IPS-20b (cell line): ENCODE measurements around the gene CCNI.
"Not testable (repeated sequence)": the region's sequence is repeated elsewhere in the genome, so short reads cannot be mapped to it uniquely, and the experiment has no call there.

Source experiments
- H3K27ac ChIP-seq: one replicate; pipeline ENCODE4 v1.5.1; 2013; ENCODE audit warnings: low read length
- H3K27me3 ChIP-seq: 2 replicates; pipeline ENCODE4 v1.6.1; 2013; ENCODE audit warnings: mild to moderate bottlenecking, low read length, inconsistent platforms; ENCODE audit not compliant: insufficient read depth
- H3K36me3 ChIP-seq: 2 replicates; pipeline ENCODE4 v1.6.1; 2013; ENCODE audit warnings: low read depth, mild to moderate bottlenecking, inconsistent platforms, low read length, moderate library complexity; ENCODE audit not compliant: insufficient read depth
- H3K4me1 ChIP-seq: 2 replicates; pipeline ENCODE4 v1.6.1; 2013; ENCODE audit warnings: mild to moderate bottlenecking, control low read depth, inconsistent platforms, low read length, moderate library complexity; ENCODE audit not compliant: insufficient read depth
- H3K4me3 ChIP-seq: 2 replicates; pipeline ENCODE4 v1.5.1; 2013; ENCODE audit warnings: mild to moderate bottlenecking, low read length, inconsistent platforms
- H3K9ac ChIP-seq: 2 replicates; pipeline ENCODE4 v1.6.1; 2013; ENCODE audit warnings: low read depth, mild to moderate bottlenecking, inconsistent platforms, low read length, moderate library complexity
- H3K9me3 ChIP-seq: 2 replicates; pipeline ENCODE4 v1.6.1; 2013; ENCODE audit warnings: mild to moderate bottlenecking, low read depth, low read length, inconsistent platforms; ENCODE audit not compliant: insufficient read depth

The CCNI gene

DNA sequence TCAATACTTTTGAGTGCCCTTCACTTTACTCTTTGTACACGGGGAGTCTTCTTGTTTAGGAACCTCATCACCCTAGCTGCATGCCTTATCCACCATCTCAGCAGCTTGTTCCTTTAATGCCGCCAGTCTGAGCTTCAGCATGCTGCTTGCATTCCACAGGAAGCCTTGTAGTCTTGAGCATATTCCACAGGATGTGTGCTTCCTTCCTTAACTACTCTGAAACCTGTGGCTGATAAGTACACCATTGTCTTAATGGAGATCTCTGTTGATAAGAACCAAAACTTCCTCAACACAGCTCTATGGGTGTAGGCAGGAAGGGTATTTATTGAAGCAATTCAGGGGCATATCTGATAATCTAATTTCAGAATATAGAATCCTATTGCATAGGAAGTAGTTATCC is 24.4 kb upstream of the CCNI start:
- no peak overlapping the region for H3K4me3 ChIP-seq
- H3K27ac ChIP-seq = no peak overlapping the region
- H3K4me1 ChIP-seq = no peaks in the 10 kb centered on the region
- H3K9me3 ChIP-seq = no peaks in the 10 kb centered on the region
- no peaks in the 10 kb centered on the region for H3K36me3 ChIP-seq
- no peak overlapping the region for H3K9ac ChIP-seq
- no peaks in the 10 kb centered on the region for H3K27me3 ChIP-seq

GRCh38 chr4:77097611-77098010 is 21.8 kb upstream of the CCNI start:
- H3K9me3 ChIP-seq = no peaks in the 10 kb centered on the region
- no peaks in the 10 kb centered on the region for H3K36me3 ChIP-seq
- no peaks in the 10 kb centered on the region for H3K27me3 ChIP-seq
- no peak overlapping the region for H3K4me3 ChIP-seq
- H3K4me1 ChIP-seq = no peaks in the 10 kb centered on the region
- no peak overlapping the region for H3K9ac ChIP-seq
- H3K27ac ChIP-seq = no peak overlapping the region

- Histone ChIP-seq H3K9ac (no peak overlapping the region), H3K36me3 (no peaks in the 10 kb centered on the region), H3K4me1 (no peaks in the 10 kb centered on the region), H3K9me3 (no peaks in the 10 kb centered on the region), H3K27me3 (no peaks in the 10 kb centered on the region), H3K4me3 (no peak overlapping the region), H3K27ac (no peak overlapping the region)
These were observed 19.5 kb upstream of the CCNI start for GRCh38 chr4:77095101-77095821.

- Histone ChIP-seq H3K36me3 (no peaks in the 10 kb centered on the region), H3K9me3 (no peaks in the 10 kb centered on the region), H3K4me3 (no peak overlapping the region), H3K27me3 (no peaks in the 10 kb centered on the region), H3K4me1 (no peaks in the 10 kb centered on the region), H3K27ac (no peak overlapping the region), H3K9ac (no peak overlapping the region)
These were observed 18.7 kb upstream of the CCNI start for GRCh38 chr4:77094496-77094895.

- no peak overlapping the region for H3K27ac ChIP-seq
These were observed 17.6 kb upstream of the CCNI start for GRCh38 chr4:77093401-77093800.

GRCh38 chr4:77092975-77093374 is 17.2 kb upstream of the CCNI start:
- Histone ChIP-seq H3K4me3 (no peak overlapping the region), H3K36me3 (no peaks in the 10 kb centered on the region), H3K27me3 (no peaks in the 10 kb centered on the region), H3K4me1 (no peaks in the 10 kb centered on the region), H3K9me3 (no peaks in the 10 kb centered on the region), H3K9ac (no peak overlapping the region), H3K27ac (no peak overlapping the region)

More at GRCh38 chr4:77093401-77093800, 17.6 kb upstream of the CCNI start:
- no peaks in the 10 kb centered on the region for H3K36me3 ChIP-seq
- H3K9me3 ChIP-seq = no peaks in the 10 kb centered on the region
- H3K9ac ChIP-seq = no peak overlapping the region
- no peaks in the 10 kb centered on the region for H3K4me1 ChIP-seq
- H3K27me3 ChIP-seq = no peaks in the 10 kb centered on the region
- no peak overlapping the region for H3K4me3 ChIP-seq

- no peaks in the 10 kb centered on the region for H3K9me3 ChIP-seq
- no peak overlapping the region for H3K27ac ChIP-seq
- no peaks in the 10 kb centered on the region for H3K4me1 ChIP-seq
- H3K36me3 ChIP-seq = no peaks in the 10 kb centered on the region
- no peaks in the 10 kb centered on the region for H3K27me3 ChIP-seq
- H3K9ac ChIP-seq = no peak overlapping the region
- no peak overlapping the region for H3K4me3 ChIP-seq
These were observed 14.1 kb upstream of the CCNI start for GRCh38 chr4:77089866-77090265.

GRCh38 chr4:77087027-77087426 is 11.2 kb upstream of the CCNI start:
- H3K9me3 ChIP-seq, H3K9ac ChIP-seq, H3K4me3 ChIP-seq, H3K27ac ChIP-seq, H3K36me3 ChIP-seq, H3K4me1 ChIP-seq, H3K27me3 ChIP-seq: not testable (repeated sequence)

DNA sequence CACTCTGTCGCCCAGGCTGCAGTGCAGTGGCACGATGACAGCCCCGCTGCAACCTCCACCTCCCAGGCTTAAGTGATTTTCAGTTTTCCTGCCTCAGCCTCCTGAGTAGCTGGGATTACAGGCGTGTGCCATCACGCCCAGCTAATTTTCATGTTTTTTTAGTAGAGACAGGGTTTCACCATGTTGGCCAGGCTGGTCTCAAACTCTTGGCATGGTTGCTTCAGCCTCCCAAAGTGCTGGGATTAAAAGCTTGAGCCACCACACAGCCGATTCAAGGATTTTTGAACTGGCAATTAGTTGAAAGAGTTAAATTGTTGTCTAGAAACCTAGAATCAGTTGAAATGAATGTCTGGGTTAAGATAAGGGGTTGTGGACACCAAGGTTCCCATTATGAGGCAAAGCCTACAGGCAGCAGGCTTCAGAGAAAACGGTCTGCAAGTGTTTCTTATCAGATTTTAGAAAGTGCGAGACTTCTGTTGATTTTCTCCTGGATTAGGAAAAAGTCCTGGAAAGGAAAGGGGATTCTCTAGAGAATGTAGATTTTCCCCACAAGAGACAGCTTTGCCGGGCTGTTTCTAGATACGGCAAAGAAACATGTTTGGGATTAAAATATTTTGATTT is 8.3 kb upstream of the CCNI start:
- H3K36me3 ChIP-seq = no peaks in the 10 kb centered on the region
- no peak overlapping the region for H3K4me3 ChIP-seq
- H3K9me3 ChIP-seq = no peaks in the 10 kb centered on the region
- no peaks in the 10 kb centered on the region; the same call in 1 of the 2 replicates for H3K4me1 ChIP-seq
- no peaks in the 10 kb centered on the region for H3K27me3 ChIP-seq
- no peak overlapping the region for H3K27ac ChIP-seq
- H3K9ac ChIP-seq = no peak overlapping the region

- Histone ChIP-seq H3K9ac (no peak overlapping the region), H3K27me3 (no peaks in the 10 kb centered on the region), H3K36me3 (no peaks in the 10 kb centered on the region), H3K27ac (no peak overlapping the region), H3K9me3 (no peaks in the 10 kb centered on the region), H3K4me3 (no peak overlapping the region), H3K4me1 (no peaks in the 10 kb centered on the region; the same call in 1 of the 2 replicates)
These were observed 7.3 kb upstream of the CCNI start for GRCh38 chr4:77082886-77083608.

DNA sequence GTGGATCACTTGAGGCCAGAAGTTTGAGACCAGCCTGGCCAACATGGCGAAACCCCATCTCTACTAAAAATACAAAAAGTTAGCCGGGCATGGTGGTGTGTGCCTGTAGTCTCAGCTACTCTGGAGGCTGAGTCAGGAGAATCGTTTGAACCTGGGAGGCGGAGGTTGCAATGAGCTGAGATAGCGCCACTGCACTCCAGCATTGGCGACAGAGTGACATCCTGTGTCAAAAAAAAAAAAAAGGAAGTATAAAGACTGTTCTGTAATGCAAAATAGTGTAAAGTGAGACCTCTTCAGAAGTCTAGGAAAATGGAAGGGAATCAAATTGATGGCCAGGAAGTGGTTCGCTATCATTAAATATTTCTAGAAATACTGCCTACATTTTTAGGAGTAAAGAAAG is 5.0 kb upstream of the CCNI start:
- not testable (repeated sequence) for H3K27ac ChIP-seq, H3K36me3 ChIP-seq, H3K4me1 ChIP-seq, H3K27me3 ChIP-seq, H3K4me3 ChIP-seq, H3K9ac ChIP-seq, H3K9me3 ChIP-seq

DNA sequence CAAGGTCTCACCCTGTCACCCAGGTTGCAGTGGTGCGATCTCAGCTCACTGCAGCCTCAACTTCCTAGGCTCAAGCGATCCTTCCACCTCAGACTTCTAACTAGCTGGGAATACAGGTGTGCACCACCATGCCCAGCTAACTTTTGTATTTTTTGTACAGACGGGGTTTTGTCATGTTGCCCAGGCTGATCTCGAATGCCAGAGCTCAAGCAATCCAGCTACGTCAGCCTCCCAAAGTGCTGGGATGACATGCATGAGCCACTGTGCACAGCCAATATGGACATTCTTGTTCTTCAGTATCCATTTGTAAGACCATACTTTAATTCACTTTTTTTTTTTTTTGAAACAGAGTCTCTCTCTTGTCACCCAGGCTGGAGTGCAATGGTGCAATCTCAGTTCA is 3.5 kb upstream of the CCNI start:
- H3K27me3 ChIP-seq = no peaks in the 10 kb centered on the region
- no peak overlapping the region for H3K27ac ChIP-seq
- no peaks in the 10 kb centered on the region for H3K9me3 ChIP-seq
- H3K36me3 ChIP-seq = no peaks in the 10 kb centered on the region
- H3K9ac ChIP-seq = no peak overlapping the region
- H3K4me1 ChIP-seq = peaks cover 4% of the 10 kb centered on the region; the same call in 1 of the 2 replicates
- H3K4me3 ChIP-seq = no peak overlapping the region
